ENCODE data around the gene MSMO1.
"Not testable (repeated sequence)": the region's sequence is repeated elsewhere in the genome, so short reads cannot be mapped to it uniquely, and the experiment has no call there.

MSMO1 gene

DNA sequence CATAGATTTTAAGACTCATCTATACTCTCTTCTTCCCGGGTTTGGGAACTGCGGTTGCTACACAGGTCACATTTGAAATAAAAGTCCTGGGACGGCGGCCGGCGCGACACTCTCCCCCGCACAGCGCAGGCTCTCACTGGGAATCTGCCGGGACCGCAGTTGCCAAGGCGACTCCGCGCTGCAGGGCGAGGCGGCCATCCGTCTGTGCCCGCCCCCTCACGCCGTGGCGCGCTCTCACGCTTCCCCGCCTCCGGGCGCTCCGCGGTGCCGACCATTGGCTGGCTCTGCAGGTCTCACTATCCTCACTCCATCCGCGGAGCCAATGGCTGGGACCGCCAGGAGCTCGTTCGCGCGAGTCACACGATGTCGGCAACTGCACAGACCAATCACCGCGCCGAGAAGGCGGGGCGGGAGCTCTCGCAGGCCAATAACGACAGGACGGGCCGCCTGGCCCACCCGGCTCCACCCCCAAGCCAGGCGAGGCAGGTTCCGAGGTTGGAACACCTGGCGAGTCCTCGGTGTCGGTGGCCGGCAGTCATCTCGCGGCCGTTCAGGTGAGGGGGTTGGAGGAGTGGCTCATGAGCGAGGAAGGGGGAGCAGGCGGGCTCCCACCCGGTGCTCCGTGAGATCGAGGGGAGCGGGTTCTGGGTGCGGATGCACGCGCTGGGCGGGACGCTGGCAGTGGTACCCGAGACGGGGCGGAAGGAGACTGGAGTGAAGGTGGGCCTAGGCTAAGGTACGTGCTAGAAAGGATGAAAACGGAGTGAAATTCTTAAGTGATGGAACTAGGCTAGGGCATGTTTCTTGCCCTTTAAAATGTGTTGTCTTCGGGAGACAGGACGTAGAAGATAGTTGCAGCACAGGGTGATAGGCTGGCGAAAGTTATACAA, at the start of gene MSMO1:
TSS of gene MSMO1 (plus strand) at position 459 of the 890 bp plus-strand sequence. CDS start 5,702 bp downstream, outside the sequence.
- peak; percentile 39 for DNase-seq

DNA sequence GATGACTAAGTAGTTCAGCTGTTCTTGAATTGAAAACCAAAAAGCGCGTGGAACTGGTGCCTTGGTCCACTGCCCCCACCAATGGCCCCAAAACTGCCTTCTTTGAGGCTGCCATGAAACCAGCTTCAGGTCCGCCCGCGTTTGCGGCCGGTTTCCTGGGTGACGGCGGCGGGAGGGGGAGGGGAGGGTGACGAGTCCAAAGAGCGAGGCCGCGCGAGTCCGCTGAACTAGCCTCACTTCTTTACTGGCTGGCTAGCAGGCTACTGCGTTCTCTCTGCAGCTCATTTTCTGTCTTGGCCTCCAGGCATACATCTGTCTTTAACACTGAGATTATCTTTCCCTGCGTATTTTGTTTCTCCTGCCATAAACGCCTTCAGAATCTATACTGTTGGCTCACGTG, 47.9 kb upstream of the MSMO1 start:
- DNase-seq = not testable (repeated sequence)

DNA sequence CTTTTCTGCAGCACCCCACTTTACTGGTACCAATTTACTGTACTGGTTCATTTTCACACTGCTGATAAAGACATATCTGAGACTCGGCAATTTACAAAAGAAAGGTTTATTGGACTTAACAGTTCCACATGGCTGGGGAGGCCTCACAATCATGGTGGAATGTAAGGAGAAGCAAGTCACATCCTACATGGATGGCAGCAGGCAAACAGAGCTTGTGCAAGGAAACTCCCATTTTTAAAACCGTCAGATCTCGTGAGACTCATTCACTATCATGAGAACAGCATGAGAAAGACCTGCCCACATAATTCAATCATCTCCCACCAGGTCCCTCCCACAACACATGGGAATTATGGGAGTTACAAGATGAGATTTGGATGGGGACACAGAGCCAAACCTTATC, 42.8 kb upstream of the MSMO1 start:
- DNase-seq = not testable (repeated sequence)

DNA sequence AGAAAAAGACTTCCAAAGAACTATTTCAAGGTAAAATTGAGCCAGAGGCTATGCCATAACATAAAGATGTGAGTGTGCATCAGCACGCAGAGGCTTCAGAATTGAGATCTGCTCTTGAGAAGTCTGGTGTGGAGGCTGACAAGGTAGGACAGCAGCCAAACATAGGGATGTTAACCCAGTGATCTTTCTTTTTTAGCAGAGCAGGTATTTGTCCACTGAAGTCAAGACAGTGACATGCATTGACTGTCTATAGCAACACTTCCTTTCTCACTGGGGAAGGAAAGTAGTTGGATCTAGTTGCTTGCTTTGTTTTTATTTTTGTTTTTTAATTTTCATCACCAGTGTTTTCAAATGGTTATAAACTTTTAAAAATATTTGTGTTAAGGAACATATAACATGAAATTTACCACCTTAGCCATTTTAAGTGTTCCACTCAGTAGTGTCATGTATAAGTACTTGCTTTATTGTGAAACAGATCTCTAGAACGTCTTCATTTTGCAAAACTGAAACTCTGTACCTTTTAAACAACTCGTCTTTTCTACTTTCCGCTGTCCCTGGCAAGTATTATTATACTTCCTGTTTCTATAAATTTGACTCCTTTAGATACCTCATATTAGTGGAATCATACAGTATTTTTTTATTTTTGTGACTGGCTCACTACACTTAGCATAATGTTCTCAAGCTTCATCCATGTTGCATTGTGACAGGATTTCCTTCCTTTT, 40.7 kb upstream of the MSMO1 start:
- DNase-seq = not testable (repeated sequence)

DNA sequence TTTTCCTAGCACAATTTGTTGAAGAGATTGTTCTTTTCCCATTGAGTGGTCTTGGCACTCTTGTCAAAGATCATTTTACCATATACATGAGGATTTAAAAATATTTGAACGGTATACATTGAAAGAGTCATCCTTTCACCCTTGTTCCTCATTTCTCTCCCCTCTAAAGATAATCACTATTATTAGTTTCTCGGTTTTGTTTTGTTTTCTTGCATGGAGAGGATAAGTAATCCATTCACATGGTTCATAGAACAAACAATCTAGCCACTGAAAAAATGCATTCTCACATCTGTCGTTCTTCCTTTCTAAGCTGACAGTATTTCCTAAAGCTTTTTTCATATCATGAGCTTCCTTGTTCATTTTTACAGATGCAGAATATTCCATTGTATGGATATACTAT, 39.2 kb upstream of the MSMO1 start:
- no peak for DNase-seq

DNA sequence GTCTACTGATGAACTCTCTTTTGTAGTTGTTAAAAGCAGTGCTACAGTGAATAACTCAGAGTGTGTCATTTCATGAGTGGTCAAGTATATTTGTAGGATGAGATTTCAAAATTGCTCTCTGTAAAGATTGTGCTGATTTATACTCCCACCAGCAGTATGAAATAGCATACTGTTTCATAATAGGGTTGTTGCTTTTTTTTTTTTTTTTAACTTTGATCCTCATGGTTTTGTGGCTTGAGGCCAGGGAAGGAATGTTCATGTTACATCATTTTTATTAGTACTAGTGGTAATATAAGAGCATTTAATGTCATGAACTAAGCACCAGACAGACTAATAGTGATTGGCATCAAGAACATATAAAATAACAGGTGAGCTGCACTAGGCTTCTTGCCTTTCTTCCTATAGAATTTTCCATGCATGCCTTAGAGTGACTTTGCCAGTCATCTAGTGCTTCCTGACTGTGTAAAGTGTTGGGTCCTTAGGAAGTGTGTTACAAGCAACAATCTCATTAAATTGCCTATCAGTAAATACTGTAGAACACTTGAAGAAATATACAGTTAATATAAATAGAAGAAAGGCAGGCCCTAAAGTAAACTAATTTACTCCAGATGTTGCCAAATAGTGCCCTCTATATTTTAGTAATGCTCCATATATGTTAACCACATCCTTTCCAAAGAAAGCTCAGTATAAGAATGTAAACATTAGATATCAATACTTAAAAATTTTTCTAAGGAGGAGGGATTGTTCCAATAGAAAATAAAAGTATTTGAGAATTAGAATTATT, 38.6 kb upstream of the MSMO1 start:
- no peak for DNase-seq

DNA sequence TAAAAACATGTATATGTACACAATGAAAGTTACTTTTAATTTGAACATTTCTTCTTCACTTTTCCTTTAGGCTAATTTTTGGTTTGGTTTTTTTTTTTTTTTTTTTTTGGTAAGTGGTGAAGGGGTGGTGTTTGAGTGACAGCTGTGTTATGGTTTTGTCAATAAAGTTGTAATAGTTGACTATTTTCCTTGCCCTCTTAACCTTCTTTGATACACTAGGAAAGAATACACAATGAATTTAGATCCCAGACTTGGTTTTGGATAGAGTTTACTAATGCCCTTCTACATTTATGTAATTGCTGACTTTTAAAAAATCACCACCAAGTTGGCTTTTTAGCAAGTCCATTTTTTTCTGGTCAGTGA, 38.1 kb upstream of the MSMO1 start:
- no peak for DNase-seq

DNA sequence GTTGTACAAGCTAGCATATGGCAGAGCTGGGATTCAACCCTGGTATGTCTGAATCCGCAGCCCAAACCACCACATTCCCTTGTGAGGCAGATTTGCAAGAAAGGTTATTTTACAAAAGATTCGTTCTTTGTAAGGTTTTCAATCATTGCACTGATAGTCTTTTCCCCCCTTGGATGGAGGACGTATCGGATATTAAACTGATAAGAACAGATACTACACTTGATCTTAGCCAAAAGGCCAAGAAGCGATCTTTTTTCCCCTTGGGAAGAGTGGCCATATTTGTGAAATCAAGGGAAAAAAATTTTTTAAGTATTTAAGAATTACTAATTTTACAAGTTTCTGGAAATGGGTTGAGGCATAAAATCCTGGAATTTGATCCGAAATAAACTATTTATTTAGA, 34.4 kb upstream of the MSMO1 start:
- no peak for DNase-seq

DNA sequence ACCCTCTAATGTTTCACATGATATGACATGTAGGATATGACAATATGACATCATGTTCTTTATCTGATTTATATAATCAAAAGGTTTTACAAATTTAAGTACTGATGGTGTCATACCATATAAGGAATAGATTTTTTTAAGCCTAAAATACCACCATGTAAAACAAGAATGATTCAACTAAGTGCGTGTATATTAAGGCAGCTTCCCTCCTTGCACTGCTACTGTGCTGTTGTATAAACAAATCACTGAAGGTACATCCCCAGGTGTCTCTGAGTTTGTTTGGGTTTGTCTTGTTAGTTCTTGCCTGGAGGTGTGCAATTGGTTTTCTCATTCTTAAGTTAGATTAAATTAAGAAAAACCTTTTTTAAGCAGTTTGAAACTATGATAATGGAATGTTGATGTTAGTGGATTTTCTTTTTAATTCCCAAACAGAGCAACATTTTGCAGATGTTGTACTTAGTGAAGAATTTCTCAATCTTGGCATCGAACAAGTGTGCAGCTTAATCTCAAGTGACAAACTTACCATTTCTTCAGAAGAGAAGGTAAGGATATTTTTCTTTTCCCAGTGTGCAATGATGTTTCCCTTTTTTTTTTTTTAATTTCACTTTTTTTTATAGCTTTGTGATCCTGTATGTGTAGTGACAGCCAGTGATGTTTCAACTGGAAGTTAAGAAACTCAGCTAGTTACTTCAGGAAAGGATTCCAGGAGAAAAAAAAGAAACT, 33.4 kb upstream of the MSMO1 start:
- no peak for DNase-seq

DNA sequence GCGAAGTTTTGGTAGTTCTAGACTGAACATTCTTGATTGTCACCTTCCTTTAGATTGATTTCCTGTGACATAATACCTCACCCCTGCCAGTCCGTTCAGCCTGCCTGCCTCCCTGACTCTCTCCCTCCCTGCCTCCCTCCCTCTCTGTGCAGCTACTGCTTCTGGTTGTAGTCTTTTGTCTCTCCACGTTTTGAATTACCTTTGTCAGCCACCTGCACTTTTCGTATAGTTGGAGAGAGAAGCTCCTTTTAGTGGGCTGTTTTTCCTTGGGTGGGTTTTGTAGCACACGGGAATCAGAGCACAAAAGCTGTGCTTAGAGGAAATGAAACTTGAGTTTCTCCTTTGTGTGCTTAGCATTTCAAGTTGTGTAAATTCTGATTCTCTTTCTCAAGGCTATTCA, 32.6 kb upstream of the MSMO1 start:
- no peak for DNase-seq

DNA sequence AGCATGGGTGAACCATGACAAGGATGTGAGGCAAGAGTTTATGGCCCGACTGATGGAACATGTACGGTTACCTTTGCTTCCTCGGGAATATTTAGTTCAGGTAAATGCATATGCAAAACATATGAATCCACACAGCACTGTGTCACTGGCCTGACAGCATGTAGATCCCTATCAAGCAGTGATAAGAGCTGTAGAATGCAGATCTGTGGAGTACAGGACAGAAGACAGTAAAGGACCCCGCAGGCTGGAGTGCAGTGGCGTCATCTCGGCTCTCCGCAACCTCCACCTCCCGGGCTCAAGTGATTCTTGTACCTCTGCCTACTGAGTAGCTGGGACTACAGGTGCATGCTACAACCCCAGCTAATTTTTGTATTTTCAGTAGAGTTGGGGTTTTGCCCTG, 29.8 kb upstream of the MSMO1 start:
- no peak for DNase-seq

DNA sequence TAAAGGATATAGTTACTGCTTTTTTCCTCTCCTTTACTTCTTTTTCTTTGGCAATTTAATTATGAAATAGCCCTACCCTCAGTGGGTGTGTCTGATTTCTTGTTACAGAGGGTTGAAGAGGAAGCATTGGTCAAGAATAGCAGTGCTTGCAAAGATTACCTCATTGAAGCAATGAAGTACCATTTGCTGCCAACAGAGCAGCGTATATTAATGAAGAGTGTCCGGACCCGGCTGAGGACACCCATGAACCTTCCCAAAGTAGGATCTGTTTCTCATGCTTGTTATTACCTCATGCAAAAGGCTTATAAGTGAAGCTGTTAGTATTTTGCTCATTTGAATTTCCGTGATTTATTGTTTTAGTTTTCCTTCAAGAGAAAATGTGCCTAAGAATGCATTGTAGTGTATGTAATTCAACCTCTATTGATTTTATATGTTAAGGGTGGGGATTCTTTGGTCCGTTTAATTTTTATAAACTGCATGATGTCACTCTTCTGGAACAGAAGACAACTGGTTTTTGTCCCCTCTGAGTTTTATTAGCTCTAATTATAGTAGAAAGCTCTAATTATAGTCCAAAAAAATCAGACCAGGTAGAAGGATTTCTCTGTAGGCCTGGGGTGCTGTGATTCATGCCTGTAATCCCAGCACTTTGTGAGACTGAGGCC, 27.9 kb upstream of the MSMO1 start:
- no peak for DNase-seq

DNA sequence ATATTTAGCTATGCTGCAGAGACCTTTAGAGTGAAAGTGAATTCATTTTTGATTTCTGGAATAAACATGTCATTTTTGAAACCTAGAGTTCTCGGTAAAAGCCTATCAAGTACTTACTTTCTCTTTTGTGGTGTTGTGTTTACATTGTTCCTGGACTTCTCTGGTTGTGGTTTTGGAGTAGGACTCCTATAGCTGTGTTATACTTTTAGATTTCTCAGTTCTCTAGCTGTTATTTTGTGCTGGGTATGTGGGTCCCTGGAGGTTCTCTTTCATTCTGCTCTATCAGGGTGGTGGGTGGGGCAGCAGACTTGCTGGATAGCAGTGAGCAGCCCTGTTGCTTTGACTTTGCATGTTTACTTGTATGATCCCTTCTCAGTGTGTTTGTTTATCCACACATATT, 25.6 kb upstream of the MSMO1 start:
- no peak for DNase-seq

DNA sequence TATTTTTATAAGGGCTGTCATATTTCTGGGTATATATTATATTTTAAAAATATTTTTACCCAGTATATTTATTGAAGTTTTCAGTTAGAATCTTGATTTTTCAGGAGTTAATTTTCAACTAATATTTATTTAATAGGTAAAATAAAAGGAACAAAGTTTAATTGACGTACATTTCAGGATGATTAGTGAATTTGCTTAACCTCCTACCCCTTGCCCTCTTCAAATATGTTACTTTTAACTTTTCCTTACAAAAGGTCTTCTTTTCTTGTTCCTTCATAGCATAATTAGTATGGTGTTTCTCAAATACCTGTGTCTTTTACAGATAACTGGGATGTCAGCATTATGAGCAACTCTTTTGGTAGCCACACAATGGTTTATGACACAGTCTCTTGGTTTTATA, 24.8 kb upstream of the MSMO1 start:
- no peak for DNase-seq

DNA sequence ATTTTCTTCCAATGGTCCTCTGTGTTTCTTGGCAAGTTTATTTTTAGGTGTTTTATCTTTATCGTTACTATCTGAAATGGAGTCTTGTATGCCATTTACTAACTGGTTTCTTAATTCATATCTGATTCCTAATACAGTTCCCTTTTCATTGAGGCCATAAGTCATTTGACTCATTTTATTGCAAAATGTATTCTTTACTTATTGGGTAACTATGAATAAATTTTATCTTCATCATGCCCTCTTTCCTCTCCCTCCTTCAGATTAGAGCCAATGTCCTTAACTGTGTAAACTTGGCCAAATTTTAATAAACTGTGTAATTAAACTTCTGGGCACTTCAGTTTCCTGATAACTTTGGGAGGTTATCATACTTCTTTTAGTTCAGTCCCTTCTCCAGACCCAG, 19.3 kb upstream of the MSMO1 start:
- DNase-seq = no peak

DNA sequence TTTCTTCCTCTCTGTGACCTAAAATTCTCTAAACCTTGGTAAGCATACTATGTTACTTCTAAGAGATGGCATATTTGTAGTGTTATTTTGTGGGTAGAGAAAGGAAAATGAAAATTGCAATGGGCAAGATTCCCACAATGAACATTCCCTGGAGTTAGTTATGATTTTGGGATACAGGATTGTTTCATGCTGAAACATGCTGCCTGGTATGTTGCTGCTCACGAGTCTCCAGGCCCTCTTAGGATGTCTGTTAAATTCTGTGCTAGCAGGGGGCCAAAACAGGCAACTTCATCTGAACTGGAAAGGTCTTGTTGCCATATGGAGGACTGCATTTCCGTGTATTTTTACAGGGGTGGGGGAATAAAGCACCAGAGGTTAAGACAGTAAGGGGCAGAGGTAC, 18.9 kb upstream of the MSMO1 start:
- no peak for DNase-seq

DNA sequence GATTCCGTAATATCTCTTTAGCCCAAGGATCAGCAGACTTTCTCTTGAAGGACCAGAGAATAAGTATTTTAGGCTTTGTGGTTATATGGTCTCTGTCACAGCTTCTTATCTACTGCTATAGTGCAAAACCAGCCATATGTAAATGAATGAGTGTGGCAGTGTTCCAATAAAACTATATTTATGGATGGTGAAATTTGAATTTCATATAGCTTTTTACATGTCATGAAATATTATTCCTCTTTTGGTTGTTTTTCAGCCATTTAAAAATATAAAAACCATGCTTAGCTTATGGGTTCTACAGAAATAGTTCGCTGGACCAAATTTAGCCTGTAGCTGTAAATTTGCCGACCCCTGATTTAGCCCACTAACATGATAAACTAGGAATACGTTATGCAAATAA, 18.0 kb upstream of the MSMO1 start:
- no peak for DNase-seq

DNA sequence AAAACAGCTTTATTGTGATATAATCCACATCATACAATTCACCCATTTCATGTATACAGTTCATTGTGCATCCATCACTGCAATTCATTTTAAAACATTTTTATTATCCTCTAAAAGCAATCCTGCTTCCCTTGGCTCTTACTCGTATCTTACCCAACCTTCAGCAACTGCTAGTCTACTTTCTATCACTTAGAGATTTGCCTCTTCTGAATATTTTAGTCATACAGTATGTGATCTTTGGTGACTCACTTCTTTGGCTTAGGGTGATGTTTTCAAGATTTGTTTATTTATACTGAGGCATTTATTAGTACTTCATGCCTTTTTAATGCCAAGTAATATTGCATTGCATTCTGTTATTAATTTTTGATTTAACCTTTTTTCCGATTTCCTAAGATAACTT, 15.0 kb upstream of the MSMO1 start:
- no peak for DNase-seq

DNA sequence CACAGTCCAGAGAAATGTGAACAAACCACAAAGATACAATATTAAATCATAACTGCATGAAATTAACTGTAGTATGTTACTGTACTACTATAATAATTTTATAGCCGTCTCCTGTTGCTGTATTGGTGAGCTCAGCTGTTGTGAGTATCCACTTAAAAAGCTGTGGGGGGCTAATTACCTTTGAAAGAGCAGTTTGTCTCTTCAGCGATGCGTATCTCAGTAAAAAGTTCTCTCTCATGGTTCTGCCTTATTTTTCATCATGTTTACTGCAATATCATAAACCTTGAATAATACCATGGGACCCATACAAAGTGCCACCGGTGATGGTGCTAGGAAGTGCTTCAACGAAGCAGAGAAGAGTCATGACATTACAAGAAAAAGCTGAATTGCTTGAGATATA, 8.4 kb upstream of the MSMO1 start:
- no peak for DNase-seq

DNA sequence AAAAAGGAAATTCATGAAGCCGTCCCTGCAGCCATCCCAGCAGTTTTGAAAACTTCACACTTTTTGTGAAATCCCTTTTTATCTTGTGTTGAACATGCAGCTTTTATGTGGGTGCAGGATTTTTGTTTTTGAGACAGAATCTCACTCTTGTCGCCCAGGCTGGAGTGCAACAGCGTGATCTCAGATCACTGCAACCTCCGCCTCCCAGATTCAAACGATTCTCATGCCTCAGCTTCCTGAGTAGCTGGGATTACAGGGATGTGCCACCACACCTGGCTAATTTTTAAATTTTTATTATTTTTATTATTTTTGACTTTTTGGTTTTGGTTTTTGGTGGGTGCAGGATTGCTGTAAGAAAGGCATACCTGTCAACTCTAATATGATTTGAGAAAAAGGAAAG, 8.0 kb upstream of the MSMO1 start:
- no peak for DNase-seq

DNA sequence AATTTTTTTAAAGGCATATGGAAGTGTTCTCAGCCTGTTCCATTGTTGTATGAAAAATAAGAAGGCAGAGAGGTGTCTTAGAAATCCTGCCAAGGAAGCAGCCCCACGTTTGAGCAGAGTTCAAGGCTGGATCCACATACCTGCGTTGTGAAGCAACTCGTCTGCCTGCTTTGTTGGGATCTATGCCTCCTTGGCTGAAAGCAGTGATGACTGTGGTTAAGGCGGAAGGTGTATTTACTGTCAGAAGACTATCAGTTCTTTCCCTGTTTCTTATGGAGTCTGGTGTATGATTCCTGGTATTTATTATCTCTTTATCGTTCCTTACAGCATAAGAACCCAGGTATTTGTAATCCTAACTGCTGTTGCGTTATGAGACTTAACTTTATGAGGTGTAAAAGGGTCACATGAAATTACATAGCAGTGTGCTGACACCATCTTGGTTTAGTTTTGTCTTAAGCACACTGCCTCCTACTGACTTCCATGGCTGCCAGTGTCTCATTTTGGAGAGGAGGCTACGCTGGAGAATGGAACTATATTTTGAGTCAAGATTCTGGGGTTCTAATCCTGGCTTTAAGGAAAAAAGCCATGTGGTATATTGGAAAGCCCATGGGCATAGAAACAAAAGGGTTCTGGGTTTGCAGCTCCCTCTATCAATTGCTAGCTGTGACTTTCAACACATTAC, 3.1 kb upstream of the MSMO1 start:
- no peak for DNase-seq

DNA sequence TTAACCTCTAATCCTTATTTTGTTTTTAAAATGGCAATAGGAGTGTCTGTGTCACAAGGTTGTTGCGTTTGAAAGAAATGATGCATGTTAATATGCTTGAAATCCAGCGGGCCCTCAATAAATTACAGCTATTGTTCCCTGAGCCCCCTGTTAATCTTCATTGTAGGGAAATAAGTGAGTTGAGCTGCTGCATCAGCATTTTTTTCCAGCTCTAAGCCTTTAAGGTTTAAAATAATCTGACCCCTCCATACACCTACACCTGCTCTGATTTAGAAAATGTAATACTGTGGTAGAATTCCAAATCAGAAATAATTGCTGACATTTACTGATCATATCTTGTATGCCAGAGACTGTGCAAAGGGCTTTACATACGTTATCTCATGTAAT, 2.6 kb upstream of the MSMO1 start:
- no peak for DNase-seq
